GM23338 (cell line): ENCODE data around the gene MYO5A. TPM values are rescaled to one million over a fixed set of nuclear protein-coding genes. Genes with fewer than 3 reads are reported as not detected.

Source experiments
- ATAC-seq: fragments of 200-7000 bp; cut with Tn5 transposase; 3 replicates; pipeline ENCODE4 v1.9.1; 2020
- DNase-seq: peaks from one replicate; pipeline ENCODE4 v3.0.0-alpha.2; 2015; ENCODE audit warnings: low spot score
- H2AFZ ChIP-seq: fragments of 200-600 bp; sonication (generic); 2 replicates; pipeline ENCODE4 v1.8.0; 2016; ENCODE audit warnings: antibody characterized with exemption, mild to moderate bottlenecking, moderate library complexity
- H3F3A ChIP-seq: fragments of 200-600 bp; sonication (generic); replicated peaks from 2 replicates; pipeline ENCODE4 v1.8.0; 2017; ENCODE audit warnings: antibody characterized with exemption, mixed run types, low read depth
- H3K27ac ChIP-seq: fragments of 200-600 bp; sonication (generic); 2 replicates; pipeline ENCODE4 v1.6.1; 2016; ENCODE audit warnings: low read depth
- H3K27me3 ChIP-seq: fragments of 200-600 bp; sonication (generic); 2 replicates; pipeline ENCODE4 v1.8.0; 2016; ENCODE audit warnings: mild to moderate bottlenecking, mixed run types, moderate library complexity; ENCODE audit not compliant: insufficient read depth
- H3K36me3 ChIP-seq: fragments of 200-600 bp; sonication (generic); 2 replicates; pipeline ENCODE4 v1.8.0; 2016; ENCODE audit warnings: mild to moderate bottlenecking; ENCODE audit not compliant: insufficient read depth
- H3K4me1 ChIP-seq: fragments of 200-600 bp; sonication (generic); 2 replicates; pipeline ENCODE4 v1.8.0; 2016; ENCODE audit warnings: mild to moderate bottlenecking, moderate library complexity; ENCODE audit not compliant: insufficient read depth
- H3K4me2 ChIP-seq: fragments of 200-600 bp; sonication (generic); 2 replicates; pipeline ENCODE4 v1.7.1; 2017; ENCODE audit warnings: mixed run types
- H3K4me3 ChIP-seq: fragments of 200-600 bp; sonication (generic); 2 replicates; pipeline ENCODE4 v1.6.1; 2016; ENCODE audit warnings: mixed run types
- H3K79me2 ChIP-seq: fragments of 200-600 bp; sonication (generic); replicated peaks from 2 replicates; pipeline ENCODE4 v1.8.0; 2017; ENCODE audit warnings: mild to moderate bottlenecking; ENCODE audit not compliant: insufficient read depth
- H3K9me2 ChIP-seq: fragments of 200-600 bp; sonication (generic); 2 replicates; pipeline ENCODE4 v1.8.0; 2017; ENCODE audit not compliant: insufficient read depth
- H4K20me1 ChIP-seq: fragments of 200-600 bp; sonication (generic); replicated peaks from 2 replicates; pipeline ENCODE4 v1.8.0; 2017; ENCODE audit warnings: mild to moderate bottlenecking; ENCODE audit not compliant: insufficient read depth
- H3K27ac Mint-ChIP-seq: 2 replicates; pipeline ENCODE4 v1.8.0; 2020; ENCODE audit warnings: inconsistent platforms, mild to moderate bottlenecking, moderate library complexity, mixed read lengths
- H3K27me3 Mint-ChIP-seq: 3 replicates; pipeline ENCODE4 v1.8.0; 2022; ENCODE audit warnings: low read depth, mild to moderate bottlenecking, moderate library complexity, mixed read lengths, inconsistent platforms; ENCODE audit not compliant: insufficient read depth, poor library complexity
- H3K36me3 Mint-ChIP-seq: 3 replicates; pipeline ENCODE4 v1.8.0; 2021; ENCODE audit warnings: low read depth, mild to moderate bottlenecking, inconsistent platforms, moderate library complexity, mixed read lengths
- H3K4me1 Mint-ChIP-seq: 3 replicates; pipeline ENCODE4 v1.8.0; 2020; ENCODE audit warnings: mild to moderate bottlenecking, inconsistent platforms, mixed read lengths
- H3K4me3 Mint-ChIP-seq: 3 replicates; pipeline ENCODE4 v1.8.0; 2021; ENCODE audit warnings: moderate library complexity, mild to moderate bottlenecking, inconsistent platforms, mixed read lengths
- H3K9me3 Mint-ChIP-seq: 3 replicates; pipeline ENCODE4 v1.8.0; 2020; ENCODE audit warnings: moderate library complexity, mild to moderate bottlenecking, inconsistent platforms, mixed read lengths
- CREB1 ChIP-seq: fragments of 250-450 bp; sonication (Bioruptor Pico); IDR thresholded peaks from 2 replicates; pipeline ENCODE4 v1.5.0; 2020; ENCODE audit warnings: low read depth, mild to moderate bottlenecking, moderate library complexity
- EZH2 ChIP-seq: fragments of 200-600 bp; sonication (generic); IDR thresholded peaks from one replicate; pipeline ENCODE4 v1.8.0; 2017; ENCODE audit warnings: antibody characterized with exemption, mild to moderate bottlenecking, low read depth; ENCODE audit not compliant: unreplicated experiment
- EZH2phosphoT487 ChIP-seq: fragments of 200-600 bp; sonication (generic); IDR thresholded peaks from one replicate; pipeline ENCODE4 v1.8.1; 2018; ENCODE audit warnings: antibody characterized with exemption; ENCODE audit not compliant: unreplicated experiment
- JUNB ChIP-seq: IDR thresholded peaks from one replicate; pipeline ENCODE4 v1.6.1; 2016; ENCODE audit warnings: antibody characterized with exemption; ENCODE audit not compliant: unreplicated experiment
- NANOG ChIP-seq: IDR thresholded peaks from 2 replicates; pipeline ENCODE4 v1.6.1; 2016; ENCODE audit warnings: antibody characterized with exemption, borderline replicate concordance
- POLR2AphosphoS5 ChIP-seq: IDR thresholded peaks from 2 replicates; pipeline ENCODE4 v1.6.1; 2016; ENCODE audit warnings: antibody characterized with exemption, low read depth
- STAT1 ChIP-seq: IDR thresholded peaks from one replicate; pipeline ENCODE4 v1.6.1; 2016; ENCODE audit warnings: antibody characterized with exemption; ENCODE audit not compliant: unreplicated experiment
- ZNF114 ChIP-seq: fragments of 250-450 bp; sonication (Bioruptor Pico); IDR thresholded peaks from 2 replicates; pipeline ENCODE4 v1.5.0; 2020; ENCODE audit warnings: mild to moderate bottlenecking, moderate library complexity
- ZNF331 ChIP-seq: fragments of 250-450 bp; sonication (Bioruptor Pico); IDR thresholded peaks from 2 replicates; pipeline ENCODE4 v1.5.0; 2020; ENCODE audit warnings: low read depth, mild to moderate bottlenecking, moderate library complexity
- polyA plus RNA-seq: library from polyadenylated mRNA; unstranded; fragments of >200 nt; fragmentation: Nextera tagmentation; extraction: Ambion mirVana; gene quantifications from 2 replicates; pipeline ENCODE4 v1.2.1, GENCODE V29; 2016
- total RNA-seq: library from RNA; depleted of rRNA; stranded (reverse); fragments of >200 nt; shearing (Covaris generic); gene quantifications from 2 replicates; pipeline ENCODE4 v1.2.3, GENCODE V29; 2014
- TF ChIP-seq, protein P1 (sequence below): IDR thresholded peaks from 2 replicates; pipeline ENCODE4 v1.6.1; 2016; ENCODE audit warnings: antibody characterized with exemption
- TF ChIP-seq, protein P2 (sequence below): fragments of 250-450 bp; sonication (Bioruptor Pico); IDR thresholded peaks from 2 replicates; pipeline ENCODE4 v1.5.0; 2020; ENCODE audit warnings: mild to moderate bottlenecking, moderate library complexity
- TF ChIP-seq, protein P3 (sequence below), 2 experiments: fragments of 200-600 bp in 1 of 2; sonication (generic) in 1 of 2; conservative IDR thresholded peaks; 2 replicates each; pipeline versions ENCODE4 v1.5.1 to v1.6.1; 2016 to 2017; ENCODE audit warnings: antibody characterized with exemption in 2 of 2, low read depth in 2 of 2, mild to moderate bottlenecking in 2 of 2, moderate library complexity in 1 of 2

Gene MYO5A
- total and polyA plus RNA-seq, 2 experiments from 2014 or later: 5.7 to 31.8 TPM

- Histone ChIP-seq H3K4me2 (no peak overlapping the region), H3K27ac (no peak overlapping the region), H3K9me2 (no peaks in the 10 kb centered on the region), H3K79me2 (no peaks in the 10 kb centered on the region), H2AFZ (no peak overlapping the region), H3K4me1 (no peaks in the 10 kb centered on the region), H3F3A (no peaks in the 10 kb centered on the region), H4K20me1 (no peaks in the 10 kb centered on the region), H3K27me3 (no peaks in the 10 kb centered on the region), H3K36me3 (no peaks in the 10 kb centered on the region), H3K4me3 (no peak overlapping the region)
- Mint-ChIP-seq H3K27ac (no peak overlapping the region), H3K27me3 (peaks cover 3% of the 10 kb centered on the region), H3K4me3 (no peak overlapping the region), H3K4me1 (no peaks in the 10 kb centered on the region), H3K36me3 (no peaks in the 10 kb centered on the region), H3K9me3 (no peaks in the 10 kb centered on the region)
- no peak for DNase-seq
- TF ChIP-seq EZH2phosphoT487 (no peak), CREB1 (CRISPR knock-in tag) (no peak), POLR2AphosphoS5 (no peak), ZNF331 (CRISPR knock-in tag) (no peak), NANOG (no peak), EZH2 (no peak)
- TF ChIP-seq, protein P1, sequence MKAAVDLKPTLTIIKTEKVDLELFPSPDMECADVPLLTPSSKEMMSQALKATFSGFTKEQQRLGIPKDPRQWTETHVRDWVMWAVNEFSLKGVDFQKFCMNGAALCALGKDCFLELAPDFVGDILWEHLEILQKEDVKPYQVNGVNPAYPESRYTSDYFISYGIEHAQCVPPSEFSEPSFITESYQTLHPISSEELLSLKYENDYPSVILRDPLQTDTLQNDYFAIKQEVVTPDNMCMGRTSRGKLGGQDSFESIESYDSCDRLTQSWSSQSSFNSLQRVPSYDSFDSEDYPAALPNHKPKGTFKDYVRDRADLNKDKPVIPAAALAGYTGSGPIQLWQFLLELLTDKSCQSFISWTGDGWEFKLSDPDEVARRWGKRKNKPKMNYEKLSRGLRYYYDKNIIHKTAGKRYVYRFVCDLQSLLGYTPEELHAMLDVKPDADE: no peak
- no peak for ATAC-seq
Observed at GRCh38 chr15:52424856-52425431, 103.7 kb downstream of the MYO5A start.

DNA sequence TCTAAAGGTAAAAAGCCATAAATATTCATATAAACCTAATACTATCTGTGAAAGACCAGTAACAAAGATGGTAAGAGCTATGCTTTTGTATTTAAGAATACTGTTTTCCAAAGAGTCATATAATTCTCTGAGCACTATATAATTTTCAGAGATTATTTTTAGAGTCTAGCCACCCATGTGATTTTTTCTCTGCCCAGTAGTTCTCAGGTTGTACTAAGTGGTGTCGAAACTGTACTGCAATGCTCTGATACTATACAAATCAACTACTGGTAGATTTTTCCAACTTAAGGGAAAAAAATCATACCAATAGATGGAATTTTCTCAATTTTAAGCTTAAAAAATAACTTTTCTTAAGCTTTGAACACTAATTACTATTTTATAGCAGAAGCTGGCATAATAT, 104.8 kb downstream of the MYO5A start:
- H3K27me3 ChIP-seq: no peaks in the 10 kb centered on the region
- H2AFZ ChIP-seq: no peak overlapping the region
- H3K79me2 ChIP-seq: no peaks in the 10 kb centered on the region
- no peak for TF ChIP-seq CREB1 (CRISPR knock-in tag)
- TF ChIP-seq JUNB: no peak
- TF ChIP-seq, protein P2, sequence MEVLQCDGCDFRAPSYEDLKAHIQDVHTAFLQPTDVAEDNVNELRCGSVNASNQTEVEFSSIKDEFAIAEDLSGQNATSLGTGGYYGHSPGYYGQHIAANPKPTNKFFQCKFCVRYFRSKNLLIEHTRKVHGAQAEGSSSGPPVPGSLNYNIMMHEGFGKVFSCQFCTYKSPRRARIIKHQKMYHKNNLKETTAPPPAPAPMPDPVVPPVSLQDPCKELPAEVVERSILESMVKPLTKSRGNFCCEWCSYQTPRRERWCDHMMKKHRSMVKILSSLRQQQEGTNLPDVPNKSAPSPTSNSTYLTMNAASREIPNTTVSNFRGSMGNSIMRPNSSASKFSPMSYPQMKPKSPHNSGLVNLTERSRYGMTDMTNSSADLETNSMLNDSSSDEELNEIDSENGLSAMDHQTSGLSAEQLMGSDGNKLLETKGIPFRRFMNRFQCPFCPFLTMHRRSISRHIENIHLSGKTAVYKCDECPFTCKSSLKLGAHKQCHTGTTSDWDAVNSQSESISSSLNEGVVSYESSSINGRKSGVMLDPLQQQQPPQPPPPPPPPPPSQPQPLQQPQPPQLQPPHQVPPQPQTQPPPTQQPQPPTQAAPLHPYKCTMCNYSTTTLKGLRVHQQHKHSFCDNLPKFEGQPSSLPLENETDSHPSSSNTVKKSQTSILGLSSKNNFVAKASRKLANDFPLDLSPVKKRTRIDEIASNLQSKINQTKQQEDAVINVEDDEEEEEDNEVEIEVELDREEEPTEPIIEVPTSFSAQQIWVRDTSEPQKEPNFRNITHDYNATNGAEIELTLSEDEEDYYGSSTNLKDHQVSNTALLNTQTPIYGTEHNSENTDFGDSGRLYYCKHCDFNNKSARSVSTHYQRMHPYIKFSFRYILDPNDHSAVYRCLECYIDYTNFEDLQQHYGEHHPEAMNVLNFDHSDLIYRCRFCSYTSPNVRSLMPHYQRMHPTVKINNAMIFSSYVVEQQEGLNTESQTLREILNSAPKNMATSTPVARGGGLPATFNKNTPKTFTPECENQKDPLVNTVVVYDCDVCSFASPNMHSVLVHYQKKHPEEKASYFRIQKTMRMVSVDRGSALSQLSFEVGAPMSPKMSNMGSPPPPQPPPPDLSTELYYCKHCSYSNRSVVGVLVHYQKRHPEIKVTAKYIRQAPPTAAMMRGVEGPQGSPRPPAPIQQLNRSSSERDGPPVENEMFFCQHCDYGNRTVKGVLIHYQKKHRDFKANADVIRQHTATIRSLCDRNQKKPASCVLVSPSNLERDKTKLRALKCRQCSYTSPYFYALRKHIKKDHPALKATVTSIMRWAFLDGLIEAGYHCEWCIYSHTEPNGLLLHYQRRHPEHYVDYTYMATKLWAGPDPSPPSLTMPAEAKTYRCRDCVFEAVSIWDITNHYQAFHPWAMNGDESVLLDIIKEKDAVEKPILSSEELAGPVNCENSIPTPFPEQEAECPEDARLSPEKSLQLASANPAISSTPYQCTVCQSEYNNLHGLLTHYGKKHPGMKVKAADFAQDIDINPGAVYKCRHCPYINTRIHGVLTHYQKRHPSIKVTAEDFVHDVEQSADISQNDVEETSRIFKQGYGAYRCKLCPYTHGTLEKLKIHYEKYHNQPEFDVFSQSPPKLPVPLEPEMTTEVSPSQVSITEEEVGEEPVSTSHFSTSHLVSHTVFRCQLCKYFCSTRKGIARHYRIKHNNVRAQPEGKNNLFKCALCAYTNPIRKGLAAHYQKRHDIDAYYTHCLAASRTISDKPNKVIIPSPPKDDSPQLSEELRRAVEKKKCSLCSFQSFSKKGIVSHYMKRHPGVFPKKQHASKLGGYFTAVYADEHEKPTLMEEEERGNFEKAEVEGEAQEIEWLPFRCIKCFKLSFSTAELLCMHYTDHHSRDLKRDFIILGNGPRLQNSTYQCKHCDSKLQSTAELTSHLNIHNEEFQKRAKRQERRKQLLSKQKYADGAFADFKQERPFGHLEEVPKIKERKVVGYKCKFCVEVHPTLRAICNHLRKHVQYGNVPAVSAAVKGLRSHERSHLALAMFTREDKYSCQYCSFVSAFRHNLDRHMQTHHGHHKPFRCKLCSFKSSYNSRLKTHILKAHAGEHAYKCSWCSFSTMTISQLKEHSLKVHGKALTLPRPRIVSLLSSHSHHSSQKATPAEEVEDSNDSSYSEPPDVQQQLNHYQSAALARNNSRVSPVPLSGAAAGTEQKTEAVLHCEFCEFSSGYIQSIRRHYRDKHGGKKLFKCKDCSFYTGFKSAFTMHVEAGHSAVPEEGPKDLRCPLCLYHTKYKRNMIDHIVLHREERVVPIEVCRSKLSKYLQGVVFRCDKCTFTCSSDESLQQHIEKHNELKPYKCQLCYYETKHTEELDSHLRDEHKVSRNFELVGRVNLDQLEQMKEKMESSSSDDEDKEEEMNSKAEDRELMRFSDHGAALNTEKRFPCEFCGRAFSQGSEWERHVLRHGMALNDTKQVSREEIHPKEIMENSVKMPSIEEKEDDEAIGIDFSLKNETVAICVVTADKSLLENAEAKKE (CRISPR knock-in tag): no peak
- no peak for TF ChIP-seq STAT1
- TF ChIP-seq, protein P3, sequence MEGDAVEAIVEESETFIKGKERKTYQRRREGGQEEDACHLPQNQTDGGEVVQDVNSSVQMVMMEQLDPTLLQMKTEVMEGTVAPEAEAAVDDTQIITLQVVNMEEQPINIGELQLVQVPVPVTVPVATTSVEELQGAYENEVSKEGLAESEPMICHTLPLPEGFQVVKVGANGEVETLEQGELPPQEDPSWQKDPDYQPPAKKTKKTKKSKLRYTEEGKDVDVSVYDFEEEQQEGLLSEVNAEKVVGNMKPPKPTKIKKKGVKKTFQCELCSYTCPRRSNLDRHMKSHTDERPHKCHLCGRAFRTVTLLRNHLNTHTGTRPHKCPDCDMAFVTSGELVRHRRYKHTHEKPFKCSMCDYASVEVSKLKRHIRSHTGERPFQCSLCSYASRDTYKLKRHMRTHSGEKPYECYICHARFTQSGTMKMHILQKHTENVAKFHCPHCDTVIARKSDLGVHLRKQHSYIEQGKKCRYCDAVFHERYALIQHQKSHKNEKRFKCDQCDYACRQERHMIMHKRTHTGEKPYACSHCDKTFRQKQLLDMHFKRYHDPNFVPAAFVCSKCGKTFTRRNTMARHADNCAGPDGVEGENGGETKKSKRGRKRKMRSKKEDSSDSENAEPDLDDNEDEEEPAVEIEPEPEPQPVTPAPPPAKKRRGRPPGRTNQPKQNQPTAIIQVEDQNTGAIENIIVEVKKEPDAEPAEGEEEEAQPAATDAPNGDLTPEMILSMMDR (conservative IDR thresholded peaks at IDR 0.05; ENCODE audit: low read depth in 2 of 2): no peak
- TF ChIP-seq ZNF114 (CRISPR knock-in tag): no peak
- TF ChIP-seq POLR2AphosphoS5: no peak
- TF ChIP-seq NANOG: no peak
- TF ChIP-seq, protein P1: no peak
- Mint-ChIP-seq H3K27me3 (no peaks in the 10 kb centered on the region), H3K4me1 (no peaks in the 10 kb centered on the region), H3K27ac (no peak overlapping the region), H3K36me3 (no peaks in the 10 kb centered on the region), H3K4me3 (no peak overlapping the region), H3K9me3 (no peaks in the 10 kb centered on the region)
- DNase-seq (no peak), ATAC-seq (no peak)
- no peaks in the 10 kb centered on the region for H4K20me1 ChIP-seq
- H3K36me3 ChIP-seq: no peaks in the 10 kb centered on the region
- H3K4me2 ChIP-seq: no peak overlapping the region
- H3K9me2 ChIP-seq: no peaks in the 10 kb centered on the region
- H3K4me1 ChIP-seq: no peaks in the 10 kb centered on the region
- H3K27ac ChIP-seq: no peak overlapping the region
- no peaks in the 10 kb centered on the region for H3F3A ChIP-seq
- H3K4me3 ChIP-seq: no peak overlapping the region
